ENCODE data around the gene ZNF556.
A peak's percentile ranks its signal among the peaks of the same experiment; 100 is the strongest.

Gene ZNF556

DNA sequence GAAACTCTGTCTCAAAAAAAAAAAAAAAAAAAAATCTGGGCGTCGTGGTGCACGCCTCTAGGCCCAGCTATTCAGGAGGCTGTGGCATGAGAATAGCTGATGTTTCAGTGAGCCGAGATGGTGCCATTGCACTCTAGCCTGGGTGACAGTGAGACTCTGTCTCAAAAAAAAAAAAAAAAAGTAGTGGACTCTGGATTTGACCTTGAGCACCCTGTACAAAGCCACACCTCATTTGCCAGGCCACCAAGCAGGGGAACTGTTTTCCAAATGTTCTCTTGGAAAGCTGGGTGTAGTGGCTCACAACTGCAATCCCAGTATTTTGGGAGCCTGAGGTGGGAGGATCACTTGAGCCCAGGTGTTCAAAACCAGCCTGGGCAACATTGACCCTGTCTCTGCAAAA, 29.7 kb upstream of the ZNF556 start:
- H3K36me3 ChIP-seq (ENCODE audit: control insufficient read depth in 2 of 2, insufficient read depth in 2 of 2, low read length in 2 of 2), result peaks cover 19 to 20% of the 10 kb centered on the region in 2 donors
- H3K27me3 ChIP-seq (ENCODE audit: control insufficient read depth in 2 of 2, insufficient read depth in 2 of 2, low read length in 2 of 2), result no peaks in the 10 kb centered on the region
- peaks cover 31 to 33% of the 10 kb centered on the region in 2 donors for H3K9me3 ChIP-seq (ENCODE audit: control insufficient read depth in 2 of 2, low read length in 2 of 2)
- no peak overlapping the region for H3K27ac ChIP-seq (ENCODE audit: low read depth in 2 of 2, low read length in 2 of 2)
- H3K4me3 ChIP-seq (ENCODE audit: low read length in 2 of 2), result no peak overlapping the region
- no peak overlapping the region for H3K9ac ChIP-seq (ENCODE audit: low read depth in 1 of 2, low read length in 2 of 2)
- H3K4me1 ChIP-seq (ENCODE audit: control insufficient read depth in 2 of 2, insufficient read depth in 2 of 2, low read length in 2 of 2), result peaks cover 4 to 7% of the 10 kb centered on the region in 2 donors

DNA sequence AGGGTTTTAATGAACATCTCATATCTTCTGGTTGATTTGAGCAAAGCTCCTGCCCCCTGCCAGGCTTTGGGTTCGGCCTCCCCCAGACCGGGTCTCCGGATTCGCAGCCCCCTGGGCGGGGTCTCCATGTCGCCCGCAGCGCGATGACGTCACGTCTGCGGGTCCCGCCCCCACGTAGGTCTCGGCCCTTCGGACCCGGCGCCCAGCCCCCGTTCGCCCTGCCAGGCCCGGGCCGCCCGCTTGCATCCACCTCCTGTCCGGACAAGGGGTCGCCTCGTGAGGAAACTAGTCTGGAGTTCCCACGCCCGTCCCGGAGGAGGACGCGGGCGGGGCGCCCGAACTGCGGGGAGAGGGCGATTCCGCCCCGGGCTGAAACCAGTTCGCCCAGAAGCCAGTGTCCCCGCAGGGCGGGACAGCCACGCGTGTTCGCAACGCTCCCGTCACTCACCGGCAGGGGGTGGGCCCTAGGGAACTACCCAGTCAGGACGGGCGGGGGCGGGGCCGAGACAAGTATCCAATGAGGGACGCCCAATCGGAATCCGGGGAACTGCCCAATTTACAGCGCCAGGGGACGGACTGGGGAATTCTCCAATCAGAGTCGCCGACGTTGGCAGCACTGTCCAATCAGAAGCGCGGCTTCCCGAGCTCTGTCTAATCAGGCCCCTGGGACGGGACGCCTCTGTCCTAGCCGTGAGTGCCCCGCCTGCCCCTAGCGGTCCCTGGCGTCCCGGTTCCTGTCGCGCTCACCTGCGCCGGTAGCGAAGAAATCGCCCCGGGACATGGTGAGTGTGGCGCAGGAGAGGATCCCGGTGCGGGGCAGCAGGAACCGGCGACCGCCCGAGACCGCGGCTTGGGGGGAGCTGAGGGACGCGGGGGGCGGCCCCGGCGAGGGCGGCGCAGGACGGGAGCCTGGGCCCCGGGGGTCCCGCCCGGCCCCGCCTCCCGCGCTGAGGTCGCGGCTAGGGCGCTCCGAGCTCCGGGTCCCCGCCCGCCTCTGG, 26.0 kb upstream of the ZNF556 start, which contains the start of gene ZNF555:
Gene ZNF555, plus strand, starts transcription at position 682 of the 998 bp plus-strand sequence. Its CDS starts 98 bp downstream, at position 780.
- Histone ChIP-seq H3K36me3 (ENCODE audit: control insufficient read depth in 2 of 2, insufficient read depth in 2 of 2, low read length in 2 of 2) (peaks cover 0 to 2% of the 10 kb centered on the region in 2 donors), H3K9ac (ENCODE audit: low read depth in 1 of 2, low read length in 2 of 2) (peak within 1 kb of the TSS; percentile 74 to 75), H3K27ac (ENCODE audit: low read depth in 2 of 2, low read length in 2 of 2) (peak within 1 kb of the TSS; percentile 82 to 86), H3K4me3 (ENCODE audit: low read length in 2 of 2) (peak within 1 kb of the TSS; percentile 78 to 85), H3K4me1 (ENCODE audit: control insufficient read depth in 2 of 2, insufficient read depth in 2 of 2, low read length in 2 of 2) (peaks cover 7 to 8% of the 10 kb centered on the region in 2 donors), H3K9me3 (ENCODE audit: control insufficient read depth in 2 of 2, low read length in 2 of 2) (peaks cover 7 to 9% of the 10 kb centered on the region in 2 donors), H3K27me3 (ENCODE audit: control insufficient read depth in 2 of 2, insufficient read depth in 2 of 2, low read length in 2 of 2) (no peaks in the 10 kb centered on the region)

DNA sequence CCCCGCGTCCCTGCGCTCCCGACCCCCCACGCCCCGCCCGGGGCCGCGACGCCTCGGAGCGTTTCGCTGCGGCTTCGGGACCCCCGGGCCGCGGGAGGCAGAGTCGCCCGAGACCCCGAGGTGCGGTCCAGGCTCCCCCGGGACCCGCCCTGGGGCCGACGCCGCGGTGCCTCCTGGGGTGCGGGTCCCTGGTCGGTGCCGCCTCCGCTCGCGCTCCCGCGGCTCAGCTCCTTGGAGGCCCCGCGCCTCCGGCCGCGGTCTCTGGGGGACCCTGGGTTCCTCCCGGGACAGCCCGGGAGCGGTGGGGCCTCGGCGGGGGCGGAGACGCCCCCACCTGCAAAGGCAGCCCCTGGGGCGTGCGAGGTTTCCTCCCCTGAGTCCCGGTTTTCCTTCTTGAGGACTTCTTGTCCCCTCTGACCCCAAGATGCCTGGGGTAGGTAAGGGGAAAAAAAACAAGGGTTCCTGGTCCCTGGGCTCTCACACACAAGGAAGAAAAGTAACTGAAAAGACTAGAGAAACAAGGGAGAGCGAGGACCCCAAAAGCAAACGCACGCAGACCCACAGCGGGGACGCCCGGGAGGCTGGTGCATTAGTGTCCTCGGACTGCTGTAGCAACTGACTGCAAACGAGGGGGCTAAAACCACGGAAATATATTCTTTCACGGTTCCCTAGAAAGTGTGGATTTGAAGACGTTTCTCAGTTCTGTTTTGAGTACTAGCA, 25.1 kb upstream of the ZNF556 start:
- H3K4me1 ChIP-seq (ENCODE audit: control insufficient read depth in 2 of 2, insufficient read depth in 2 of 2, low read length in 2 of 2), result peaks cover 7 to 8% of the 10 kb centered on the region in 2 donors
- H3K27ac ChIP-seq (ENCODE audit: low read depth in 2 of 2, low read length in 2 of 2), result peak overlapping the region in 1 of 2 donors; percentile 72
- H3K36me3 ChIP-seq (ENCODE audit: control insufficient read depth in 2 of 2, insufficient read depth in 2 of 2, low read length in 2 of 2), result peaks cover 0 to 6% of the 10 kb centered on the region in 2 donors
- H3K4me3 ChIP-seq (ENCODE audit: low read length in 2 of 2), result peak overlapping the region; percentile 78 to 85
- H3K9me3 ChIP-seq (ENCODE audit: control insufficient read depth in 2 of 2, low read length in 2 of 2), result peaks cover 0 to 3% of the 10 kb centered on the region in 2 donors
- H3K9ac ChIP-seq (ENCODE audit: low read depth in 1 of 2, low read length in 2 of 2), result peak overlapping the region; percentile 15 to 74
- H3K27me3 ChIP-seq (ENCODE audit: control insufficient read depth in 2 of 2, insufficient read depth in 2 of 2, low read length in 2 of 2), result no peaks in the 10 kb centered on the region

DNA sequence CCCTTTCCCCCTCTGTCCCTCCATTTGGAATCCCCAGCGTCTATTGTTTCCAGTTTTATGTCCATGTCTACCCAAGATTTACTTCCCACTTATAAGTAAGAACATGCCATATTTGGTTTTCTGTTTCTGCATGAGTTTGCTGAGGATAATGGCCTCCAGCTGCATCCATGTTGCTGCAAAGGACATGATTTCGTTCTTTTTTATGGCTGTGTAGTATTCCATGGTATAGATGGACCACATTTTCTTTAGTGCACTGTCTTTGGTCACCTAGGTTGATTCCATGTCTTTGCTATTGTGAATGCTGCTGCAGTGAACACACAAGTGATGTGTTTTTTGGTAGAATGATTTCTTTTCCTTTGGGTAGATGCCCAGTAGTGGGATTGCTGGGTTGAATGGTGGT, 22.0 kb upstream of the ZNF556 start:
- H3K9ac ChIP-seq (ENCODE audit: low read depth in 1 of 2, low read length in 2 of 2), result no peak overlapping the region
- H3K4me1 ChIP-seq (ENCODE audit: control insufficient read depth in 2 of 2, insufficient read depth in 2 of 2, low read length in 2 of 2), result peaks cover 7 to 8% of the 10 kb centered on the region in 2 donors
- no peak overlapping the region for H3K4me3 ChIP-seq (ENCODE audit: low read length in 2 of 2)
- H3K36me3 ChIP-seq (ENCODE audit: control insufficient read depth in 2 of 2, insufficient read depth in 2 of 2, low read length in 2 of 2), result peaks cover 0 to 6% of the 10 kb centered on the region in 2 donors
- no peaks in the 10 kb centered on the region for H3K27me3 ChIP-seq (ENCODE audit: control insufficient read depth in 2 of 2, insufficient read depth in 2 of 2, low read length in 2 of 2)
- no peak overlapping the region for H3K27ac ChIP-seq (ENCODE audit: low read depth in 2 of 2, low read length in 2 of 2)
- H3K9me3 ChIP-seq (ENCODE audit: control insufficient read depth in 2 of 2, low read length in 2 of 2), result peaks cover 5 to 8% of the 10 kb centered on the region in 2 donors

DNA sequence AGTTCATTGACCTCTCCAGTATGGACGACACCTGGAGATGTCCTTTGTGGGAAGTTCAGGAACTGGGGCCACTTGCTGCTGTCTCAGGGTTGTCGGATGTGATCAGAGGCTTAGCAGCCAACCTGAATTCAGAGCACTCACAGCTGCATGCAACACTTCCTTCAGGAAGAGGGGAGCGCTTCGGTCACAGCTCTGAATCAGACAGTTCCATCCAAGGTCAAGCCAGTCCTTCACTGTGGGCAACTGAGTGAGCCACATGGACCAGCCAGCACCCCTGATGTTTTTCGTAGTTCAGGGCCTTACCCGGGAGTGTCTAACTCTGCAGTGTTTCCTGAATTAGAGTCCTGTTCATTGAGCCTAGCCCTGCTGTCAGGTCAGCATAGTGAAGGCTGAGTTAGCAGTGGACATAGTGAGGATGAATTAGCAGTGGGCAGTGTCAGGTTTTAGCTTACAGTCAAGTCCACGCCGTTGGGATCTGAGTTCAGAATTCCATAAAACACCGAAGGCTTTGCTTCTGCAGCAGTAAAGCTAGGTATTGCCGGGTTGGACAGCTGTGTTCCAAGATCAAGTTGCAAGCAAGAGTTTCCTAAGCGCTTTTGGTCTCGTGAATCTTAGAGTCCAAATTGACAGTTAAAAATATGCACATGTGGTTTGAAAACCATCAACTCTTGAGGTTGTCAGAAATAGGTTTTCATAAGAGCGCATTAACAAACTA, 20.8 kb upstream of the ZNF556 start:
- Histone ChIP-seq H3K4me3 (ENCODE audit: low read length in 2 of 2) (no peak overlapping the region), H3K27me3 (ENCODE audit: control insufficient read depth in 2 of 2, insufficient read depth in 2 of 2, low read length in 2 of 2) (no peaks in the 10 kb centered on the region), H3K9ac (ENCODE audit: low read depth in 1 of 2, low read length in 2 of 2) (no peak overlapping the region), H3K4me1 (ENCODE audit: control insufficient read depth in 2 of 2, insufficient read depth in 2 of 2, low read length in 2 of 2) (peaks cover 7 to 8% of the 10 kb centered on the region in 2 donors), H3K9me3 (ENCODE audit: control insufficient read depth in 2 of 2, low read length in 2 of 2) (peaks cover 10 to 11% of the 10 kb centered on the region in 2 donors), H3K27ac (ENCODE audit: low read depth in 2 of 2, low read length in 2 of 2) (peak overlapping the region in 1 of 2 donors; percentile 10), H3K36me3 (ENCODE audit: control insufficient read depth in 2 of 2, insufficient read depth in 2 of 2, low read length in 2 of 2) (peaks cover 8 to 10% of the 10 kb centered on the region in 2 donors)

DNA sequence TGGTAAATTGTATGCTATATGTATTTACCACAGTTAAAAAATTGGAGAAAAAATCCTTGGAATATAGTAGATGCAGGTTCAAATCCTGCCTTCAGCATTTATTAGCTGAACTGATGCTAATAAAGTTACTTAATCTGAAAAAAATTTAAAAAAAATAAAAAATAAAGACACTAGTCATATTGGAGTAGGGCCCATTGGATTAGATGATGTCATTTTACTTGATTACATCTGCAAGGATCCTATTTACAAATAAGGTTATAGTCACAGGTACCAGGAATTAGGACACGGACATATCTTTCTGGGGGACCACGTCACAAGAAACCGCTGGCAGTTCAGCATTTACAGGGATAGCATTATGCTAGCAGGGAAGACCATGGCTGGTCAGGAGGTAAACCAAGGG, 19.6 kb upstream of the ZNF556 start:
- Histone ChIP-seq H3K27ac (ENCODE audit: low read depth in 2 of 2, low read length in 2 of 2) (no peak overlapping the region), H3K4me3 (ENCODE audit: low read length in 2 of 2) (no peak overlapping the region), H3K4me1 (ENCODE audit: control insufficient read depth in 2 of 2, insufficient read depth in 2 of 2, low read length in 2 of 2) (peaks cover 0 to 2% of the 10 kb centered on the region in 2 donors), H3K9me3 (ENCODE audit: control insufficient read depth in 2 of 2, low read length in 2 of 2) (peaks cover 12 to 16% of the 10 kb centered on the region in 2 donors), H3K9ac (ENCODE audit: low read depth in 1 of 2, low read length in 2 of 2) (no peak overlapping the region), H3K36me3 (ENCODE audit: control insufficient read depth in 2 of 2, insufficient read depth in 2 of 2, low read length in 2 of 2) (peaks cover 20 to 22% of the 10 kb centered on the region in 2 donors), H3K27me3 (ENCODE audit: control insufficient read depth in 2 of 2, insufficient read depth in 2 of 2, low read length in 2 of 2) (no peaks in the 10 kb centered on the region)

DNA sequence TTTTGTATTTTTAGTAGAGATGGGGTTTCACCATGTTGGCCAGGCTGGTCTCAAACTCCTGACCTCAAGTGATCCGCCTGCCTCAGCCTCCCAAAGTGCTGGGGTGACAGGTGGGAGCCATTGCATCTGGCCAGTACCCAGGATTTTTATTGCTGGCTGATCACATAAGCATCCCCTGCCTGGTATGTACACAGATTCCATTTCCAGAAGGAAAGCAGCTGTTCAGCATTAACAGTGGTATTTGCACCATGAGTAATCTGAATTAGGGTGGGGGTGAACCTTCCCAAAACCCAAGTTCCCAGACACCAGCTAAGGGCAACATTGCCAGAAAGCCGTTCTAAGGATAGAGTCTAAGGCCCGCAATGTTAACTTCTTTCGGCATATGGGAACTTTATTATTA, 18.5 kb upstream of the ZNF556 start:
- no peaks in the 10 kb centered on the region for H3K27me3 ChIP-seq (ENCODE audit: control insufficient read depth in 2 of 2, insufficient read depth in 2 of 2, low read length in 2 of 2)
- no peaks in the 10 kb centered on the region for H3K4me1 ChIP-seq (ENCODE audit: control insufficient read depth in 2 of 2, insufficient read depth in 2 of 2, low read length in 2 of 2)
- H3K9me3 ChIP-seq (ENCODE audit: control insufficient read depth in 2 of 2, low read length in 2 of 2), result peaks cover 23 to 27% of the 10 kb centered on the region in 2 donors
- no peak overlapping the region for H3K27ac ChIP-seq (ENCODE audit: low read depth in 2 of 2, low read length in 2 of 2)
- no peak overlapping the region for H3K4me3 ChIP-seq (ENCODE audit: low read length in 2 of 2)
- peaks cover 31 to 33% of the 10 kb centered on the region in 2 donors for H3K36me3 ChIP-seq (ENCODE audit: control insufficient read depth in 2 of 2, insufficient read depth in 2 of 2, low read length in 2 of 2)
- H3K9ac ChIP-seq (ENCODE audit: low read depth in 1 of 2, low read length in 2 of 2), result no peak overlapping the region

DNA sequence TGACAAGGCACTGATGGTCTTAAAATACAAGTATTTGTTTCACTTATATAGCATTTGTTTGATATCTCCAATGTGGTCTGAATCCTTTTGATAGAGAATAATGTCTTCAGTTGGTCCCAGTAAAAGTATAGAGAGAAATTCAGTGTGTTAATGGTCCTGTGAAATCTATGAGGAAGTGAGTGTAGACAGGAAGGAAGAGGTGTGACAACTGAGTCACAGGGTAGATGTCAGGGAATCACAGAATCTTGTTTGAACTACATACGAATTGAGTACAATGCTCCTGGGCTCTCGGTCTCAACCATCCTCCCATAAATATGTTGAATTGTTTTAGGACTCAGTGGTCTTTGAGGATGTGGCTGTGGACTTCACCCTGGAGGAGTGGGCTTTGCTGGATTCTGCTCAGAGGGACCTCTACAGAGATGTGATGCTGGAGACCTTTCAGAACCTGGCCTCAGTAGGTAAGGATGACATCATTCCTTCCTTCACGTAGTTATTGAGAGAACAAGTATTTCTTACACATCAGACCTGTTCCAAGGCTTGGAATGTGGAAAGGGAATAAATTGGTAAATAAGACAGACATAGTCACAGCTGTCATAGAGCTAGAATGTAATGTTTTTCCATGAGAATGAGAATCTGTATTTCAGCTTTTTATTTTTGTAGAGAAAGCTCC, 16.7 kb upstream of the ZNF556 start:
- peaks cover 32 to 40% of the 10 kb centered on the region in 2 donors for H3K36me3 ChIP-seq (ENCODE audit: control insufficient read depth in 2 of 2, insufficient read depth in 2 of 2, low read length in 2 of 2)
- H3K9ac ChIP-seq (ENCODE audit: low read depth in 1 of 2, low read length in 2 of 2), result no peak overlapping the region
- H3K27ac ChIP-seq (ENCODE audit: low read depth in 2 of 2, low read length in 2 of 2), result no peak overlapping the region
- no peaks in the 10 kb centered on the region for H3K4me1 ChIP-seq (ENCODE audit: control insufficient read depth in 2 of 2, insufficient read depth in 2 of 2, low read length in 2 of 2)
- H3K9me3 ChIP-seq (ENCODE audit: control insufficient read depth in 2 of 2, low read length in 2 of 2), result peaks cover 34 to 38% of the 10 kb centered on the region in 2 donors
- no peaks in the 10 kb centered on the region for H3K27me3 ChIP-seq (ENCODE audit: control insufficient read depth in 2 of 2, insufficient read depth in 2 of 2, low read length in 2 of 2)
- no peak overlapping the region for H3K4me3 ChIP-seq (ENCODE audit: low read length in 2 of 2)

DNA sequence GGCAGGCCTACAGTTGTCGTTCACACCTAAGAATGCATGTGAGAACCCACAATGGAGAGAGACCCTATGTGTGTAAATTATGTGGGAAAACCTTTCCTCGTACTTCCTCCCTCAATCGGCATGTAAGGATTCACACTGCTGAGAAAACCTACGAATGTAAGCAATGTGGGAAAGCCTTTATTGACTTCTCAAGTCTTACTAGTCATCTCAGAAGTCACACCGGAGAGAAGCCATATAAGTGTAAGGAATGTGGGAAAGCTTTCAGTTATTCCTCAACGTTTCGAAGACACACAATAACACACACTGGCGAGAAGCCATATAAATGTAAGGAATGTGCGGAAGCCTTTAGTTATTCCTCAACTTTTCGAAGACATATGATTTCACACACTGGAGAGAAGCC, 14.5 kb upstream of the ZNF556 start:
- Histone ChIP-seq H3K9ac (ENCODE audit: low read depth in 1 of 2, low read length in 2 of 2) (no peak overlapping the region), H3K27me3 (ENCODE audit: control insufficient read depth in 2 of 2, insufficient read depth in 2 of 2, low read length in 2 of 2) (no peaks in the 10 kb centered on the region), H3K36me3 (ENCODE audit: control insufficient read depth in 2 of 2, insufficient read depth in 2 of 2, low read length in 2 of 2) (peaks cover 32 to 34% of the 10 kb centered on the region in 2 donors), H3K27ac (ENCODE audit: low read depth in 2 of 2, low read length in 2 of 2) (no peak overlapping the region), H3K4me3 (ENCODE audit: low read length in 2 of 2) (no peak overlapping the region), H3K9me3 (ENCODE audit: control insufficient read depth in 2 of 2, low read length in 2 of 2) (peaks cover 34 to 42% of the 10 kb centered on the region in 2 donors), H3K4me1 (ENCODE audit: control insufficient read depth in 2 of 2, insufficient read depth in 2 of 2, low read length in 2 of 2) (no peaks in the 10 kb centered on the region)

All from mucosa of rectum (tissue), 2 donors.